Liver (tissue), 3 donors: Measurements from ENCODE around the gene PSIP1.

Source experiments
- FOXA2 ChIP-seq: IDR thresholded peaks from 2 replicates; pipeline ENCODE4 v1.6.1; 2016; ENCODE audit warnings: antibody characterized with exemption
- JUND ChIP-seq, 2 donors: IDR thresholded peaks; 2 replicates each; pipeline ENCODE4 v1.6.1; 2016; ENCODE audit warnings: antibody characterized with exemption in 2 of 2
- RXRA ChIP-seq, 2 donors: IDR thresholded peaks; 2 replicates each; pipeline ENCODE4 v1.6.1; 2017 to 2018; ENCODE audit warnings: antibody characterized with exemption in 2 of 2, mild to moderate bottlenecking in 1 of 2
- SP1 ChIP-seq: IDR thresholded peaks from 2 replicates; pipeline ENCODE4 v1.6.1; 2018; ENCODE audit warnings: antibody characterized with exemption, mild to moderate bottlenecking
- TAF1 ChIP-seq: conservative IDR thresholded peaks from 2 replicates; pipeline ENCODE4 v1.6.1; 2016; ENCODE audit warnings: antibody characterized with exemption, mild to moderate bottlenecking
- YY1 ChIP-seq: IDR thresholded peaks from 2 replicates; pipeline ENCODE4 v1.6.1; 2016; ENCODE audit warnings: antibody characterized with exemption, mild to moderate bottlenecking
- TF ChIP-seq, protein P1 (sequence below): fragments of 150-350 bp; IDR thresholded peaks from 2 replicates; pipeline ENCODE4 v1.5.1; 2017; ENCODE audit warnings: improper control_type of control experiment, low read depth, low read length; ENCODE audit not compliant: missing input control
- TF ChIP-seq, protein P2 (sequence below): IDR thresholded peaks from 2 replicates; pipeline ENCODE4 v1.6.1; 2016; ENCODE audit warnings: antibody characterized with exemption, mild to moderate bottlenecking
- TF ChIP-seq, protein P3 (sequence below): IDR thresholded peaks from 2 replicates; pipeline ENCODE4 v1.6.1; 2016; ENCODE audit warnings: antibody characterized with exemption
- donor health status: healthy.
- donor health status: healthy.

DNA sequence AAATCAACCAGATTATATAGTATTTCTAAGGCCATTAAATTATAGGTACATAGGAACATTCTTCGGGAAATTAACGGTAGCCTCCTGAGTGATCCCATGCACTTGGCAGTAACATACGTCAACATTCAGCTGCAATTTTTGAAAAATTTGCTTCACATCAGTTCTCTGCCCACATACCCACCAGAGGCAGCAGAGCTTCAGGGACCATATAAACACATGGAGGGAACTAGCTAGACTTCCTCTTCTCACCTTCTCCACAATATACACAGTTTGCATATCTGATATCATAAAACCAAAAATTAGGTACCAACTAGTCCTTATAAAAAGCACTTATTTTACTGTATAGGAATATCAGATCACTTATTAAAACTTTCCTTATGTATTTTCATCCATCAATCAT lies 4.8 kb downstream of the PSIP1 start:
- TF ChIP-seq, protein P1, sequence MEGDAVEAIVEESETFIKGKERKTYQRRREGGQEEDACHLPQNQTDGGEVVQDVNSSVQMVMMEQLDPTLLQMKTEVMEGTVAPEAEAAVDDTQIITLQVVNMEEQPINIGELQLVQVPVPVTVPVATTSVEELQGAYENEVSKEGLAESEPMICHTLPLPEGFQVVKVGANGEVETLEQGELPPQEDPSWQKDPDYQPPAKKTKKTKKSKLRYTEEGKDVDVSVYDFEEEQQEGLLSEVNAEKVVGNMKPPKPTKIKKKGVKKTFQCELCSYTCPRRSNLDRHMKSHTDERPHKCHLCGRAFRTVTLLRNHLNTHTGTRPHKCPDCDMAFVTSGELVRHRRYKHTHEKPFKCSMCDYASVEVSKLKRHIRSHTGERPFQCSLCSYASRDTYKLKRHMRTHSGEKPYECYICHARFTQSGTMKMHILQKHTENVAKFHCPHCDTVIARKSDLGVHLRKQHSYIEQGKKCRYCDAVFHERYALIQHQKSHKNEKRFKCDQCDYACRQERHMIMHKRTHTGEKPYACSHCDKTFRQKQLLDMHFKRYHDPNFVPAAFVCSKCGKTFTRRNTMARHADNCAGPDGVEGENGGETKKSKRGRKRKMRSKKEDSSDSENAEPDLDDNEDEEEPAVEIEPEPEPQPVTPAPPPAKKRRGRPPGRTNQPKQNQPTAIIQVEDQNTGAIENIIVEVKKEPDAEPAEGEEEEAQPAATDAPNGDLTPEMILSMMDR, result no peak
- TF ChIP-seq, protein P2, sequence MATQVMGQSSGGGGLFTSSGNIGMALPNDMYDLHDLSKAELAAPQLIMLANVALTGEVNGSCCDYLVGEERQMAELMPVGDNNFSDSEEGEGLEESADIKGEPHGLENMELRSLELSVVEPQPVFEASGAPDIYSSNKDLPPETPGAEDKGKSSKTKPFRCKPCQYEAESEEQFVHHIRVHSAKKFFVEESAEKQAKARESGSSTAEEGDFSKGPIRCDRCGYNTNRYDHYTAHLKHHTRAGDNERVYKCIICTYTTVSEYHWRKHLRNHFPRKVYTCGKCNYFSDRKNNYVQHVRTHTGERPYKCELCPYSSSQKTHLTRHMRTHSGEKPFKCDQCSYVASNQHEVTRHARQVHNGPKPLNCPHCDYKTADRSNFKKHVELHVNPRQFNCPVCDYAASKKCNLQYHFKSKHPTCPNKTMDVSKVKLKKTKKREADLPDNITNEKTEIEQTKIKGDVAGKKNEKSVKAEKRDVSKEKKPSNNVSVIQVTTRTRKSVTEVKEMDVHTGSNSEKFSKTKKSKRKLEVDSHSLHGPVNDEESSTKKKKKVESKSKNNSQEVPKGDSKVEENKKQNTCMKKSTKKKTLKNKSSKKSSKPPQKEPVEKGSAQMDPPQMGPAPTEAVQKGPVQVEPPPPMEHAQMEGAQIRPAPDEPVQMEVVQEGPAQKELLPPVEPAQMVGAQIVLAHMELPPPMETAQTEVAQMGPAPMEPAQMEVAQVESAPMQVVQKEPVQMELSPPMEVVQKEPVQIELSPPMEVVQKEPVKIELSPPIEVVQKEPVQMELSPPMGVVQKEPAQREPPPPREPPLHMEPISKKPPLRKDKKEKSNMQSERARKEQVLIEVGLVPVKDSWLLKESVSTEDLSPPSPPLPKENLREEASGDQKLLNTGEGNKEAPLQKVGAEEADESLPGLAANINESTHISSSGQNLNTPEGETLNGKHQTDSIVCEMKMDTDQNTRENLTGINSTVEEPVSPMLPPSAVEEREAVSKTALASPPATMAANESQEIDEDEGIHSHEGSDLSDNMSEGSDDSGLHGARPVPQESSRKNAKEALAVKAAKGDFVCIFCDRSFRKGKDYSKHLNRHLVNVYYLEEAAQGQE, result no peak
- TF ChIP-seq RXRA (IDR thresholded peaks at IDR 0.05), result no peak
- no peak for TF ChIP-seq TAF1
- TF ChIP-seq SP1, result no peak
- TF ChIP-seq, protein P3, sequence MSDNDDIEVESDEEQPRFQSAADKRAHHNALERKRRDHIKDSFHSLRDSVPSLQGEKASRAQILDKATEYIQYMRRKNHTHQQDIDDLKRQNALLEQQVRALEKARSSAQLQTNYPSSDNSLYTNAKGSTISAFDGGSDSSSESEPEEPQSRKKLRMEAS, result no peak
- no peak for TF ChIP-seq FOXA2
- TF ChIP-seq JUND (IDR thresholded peaks at IDR 0.05), result no peak
- no peak for TF ChIP-seq YY1
